ENCODE results near the gene SEC62.
"Not testable (repeated sequence)": the region's sequence is repeated elsewhere in the genome, so short reads cannot be mapped to it uniquely, and the experiment has no call there.

The SEC62 gene

DNA sequence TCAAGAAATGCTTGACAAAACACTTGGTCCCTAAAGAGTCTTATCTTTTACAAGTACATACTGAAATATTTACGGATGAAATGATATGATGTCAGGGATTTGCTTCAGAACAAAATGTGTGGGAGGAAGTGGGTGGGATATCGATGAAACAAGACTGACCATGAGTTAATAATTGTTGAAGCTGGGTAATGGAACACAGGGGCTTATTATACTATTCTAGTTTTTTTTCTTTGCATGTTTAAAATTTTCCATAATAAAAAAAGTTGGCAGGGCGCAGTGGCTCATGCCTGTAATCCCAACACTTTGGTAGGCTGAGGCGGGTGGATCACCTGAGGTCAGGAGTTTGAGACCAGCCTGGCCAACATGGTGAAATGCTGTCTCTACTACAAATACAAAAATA, 52.7 kb downstream of the SEC62 start:
- DNase-seq = not testable (repeated sequence)

DNA sequence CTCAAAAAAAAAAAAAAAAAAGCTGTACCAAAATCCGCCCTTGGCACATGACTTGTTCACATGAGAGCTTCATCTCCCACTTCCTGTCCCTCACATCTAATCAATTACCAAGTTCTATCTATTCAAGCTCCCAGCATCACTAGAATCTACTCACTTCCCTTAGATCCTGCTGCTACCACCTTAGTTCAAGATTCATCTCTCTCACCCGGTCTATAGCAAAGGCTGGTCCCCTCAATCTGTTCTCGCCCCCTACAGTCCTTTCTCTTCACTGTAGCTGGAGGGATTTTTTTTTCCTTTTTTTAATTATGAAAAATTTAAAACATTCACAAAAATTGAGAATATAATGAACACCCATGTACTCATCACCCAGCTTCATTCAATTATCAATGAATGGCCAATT, 54.5 kb downstream of the SEC62 start:
- no peak for DNase-seq

DNA sequence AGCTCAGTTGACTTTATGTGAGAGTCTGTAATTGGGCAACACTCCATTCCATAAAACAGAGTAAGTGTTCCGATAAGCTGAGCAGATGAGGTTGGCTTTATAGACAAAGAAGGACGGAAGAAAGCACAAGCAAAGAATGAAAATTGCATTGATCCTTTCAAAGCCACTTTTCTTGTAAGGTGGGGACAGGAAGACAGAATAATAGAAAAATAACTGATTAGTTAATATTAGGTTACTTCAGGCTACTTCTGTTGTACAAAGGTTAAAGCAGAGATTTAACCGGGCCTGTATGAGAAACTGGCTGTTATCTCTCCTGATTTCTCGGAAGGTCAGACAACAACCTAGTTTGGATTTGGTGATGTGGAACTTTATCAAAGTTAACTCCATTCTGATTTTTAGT, 55.7 kb downstream of the SEC62 start:
- DNase-seq = no peak

DNA sequence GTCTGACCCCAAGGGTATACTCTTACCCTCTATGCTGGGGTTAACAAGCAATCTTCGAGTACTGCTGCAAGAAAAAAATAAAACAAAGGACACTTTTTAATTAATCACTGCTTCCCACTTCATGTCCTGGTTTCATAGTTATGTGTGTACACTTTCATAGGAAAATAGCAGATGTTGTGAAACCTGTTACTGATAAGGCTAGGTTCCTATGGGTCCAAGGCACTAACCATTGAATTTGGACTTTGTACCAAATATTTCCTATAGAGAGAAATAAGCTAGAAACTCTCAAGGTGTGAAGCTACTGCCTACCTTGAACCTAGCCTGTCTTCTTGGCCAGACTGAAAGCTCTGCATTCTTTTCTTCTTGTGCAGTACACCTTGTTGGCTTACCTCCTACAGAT, 56.6 kb downstream of the SEC62 start:
- DNase-seq = no peak

DNA sequence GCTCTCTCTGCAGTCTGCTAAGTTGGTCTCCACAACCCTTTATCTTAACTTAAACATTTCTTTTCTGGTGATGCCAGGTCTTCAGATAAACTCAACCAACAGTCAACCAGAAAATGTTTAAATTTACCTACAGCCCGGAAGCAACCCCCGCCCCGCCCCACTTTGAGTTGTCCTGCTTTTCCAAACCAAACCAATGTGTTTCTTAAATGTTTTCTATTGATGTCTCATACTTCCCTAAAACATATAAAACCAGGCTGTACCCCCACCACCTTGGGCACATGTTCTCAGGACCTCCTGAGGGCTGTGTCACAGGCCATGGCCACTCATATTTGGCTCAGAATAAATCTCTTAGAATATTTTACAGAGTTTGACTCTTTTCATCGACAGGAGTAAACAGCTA, 58.0 kb downstream of the SEC62 start:
- no peak for DNase-seq

DNA sequence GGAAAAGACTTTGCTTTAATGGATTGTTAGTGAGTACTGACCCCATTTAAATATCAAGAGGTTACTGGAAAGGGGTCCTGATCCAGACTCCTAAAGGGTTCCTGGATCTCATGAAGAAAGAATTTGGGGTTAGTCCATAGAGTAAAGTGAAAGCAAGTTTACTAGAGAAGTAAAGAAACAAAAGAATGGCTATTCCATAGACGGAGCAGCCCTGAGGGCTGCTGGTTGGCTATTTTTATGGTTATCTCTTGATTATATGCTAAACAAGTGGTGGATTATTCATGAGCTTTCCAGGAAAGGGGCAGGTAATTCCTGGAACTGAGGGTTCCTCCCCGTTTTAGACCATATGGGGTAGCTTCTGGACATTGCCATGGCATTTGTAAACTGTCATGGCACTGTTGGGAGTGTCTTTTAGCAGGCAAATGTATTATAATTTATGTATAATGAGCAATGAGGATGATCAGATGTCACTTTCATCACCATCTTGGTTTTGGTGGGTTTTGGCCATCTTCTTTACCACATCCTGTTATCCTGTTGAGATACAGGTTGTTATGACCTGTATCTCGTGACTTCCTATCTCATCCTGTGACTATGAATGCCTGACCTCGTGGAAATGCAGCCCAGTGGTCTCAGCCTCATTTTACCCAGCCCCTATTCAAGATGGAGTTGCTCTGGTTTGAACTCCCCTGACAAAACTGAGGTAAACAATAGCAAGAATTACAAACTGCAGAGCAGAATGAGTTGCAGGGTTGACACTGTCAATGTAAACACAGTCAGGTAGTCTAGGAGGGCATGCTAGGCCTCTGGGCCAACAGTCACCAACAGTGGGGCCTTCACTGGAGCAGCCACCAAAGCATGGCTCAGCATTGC, 60.9 kb downstream of the SEC62 start:
- DNase-seq = no peak

DNA sequence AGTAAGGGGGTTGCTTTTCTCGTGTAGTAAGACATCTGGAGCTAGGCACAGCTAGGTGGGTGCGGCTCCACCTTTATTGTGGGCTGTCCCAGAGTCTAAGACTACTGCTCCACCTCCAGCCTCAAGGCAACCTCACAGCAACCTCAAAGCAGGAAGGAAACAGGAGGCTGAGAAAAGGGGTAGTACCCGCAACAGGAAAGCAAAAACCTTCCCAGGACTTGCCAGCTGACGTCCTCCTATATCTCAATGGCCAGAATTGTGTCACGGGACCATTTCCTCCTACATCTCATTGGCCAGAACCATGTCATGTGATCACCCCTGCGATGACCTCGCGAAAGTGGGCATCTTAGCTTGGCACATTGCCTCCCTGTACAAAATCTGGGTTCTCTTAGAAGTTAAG, 66.9 kb downstream of the SEC62 start:
- DNase-seq = peak; percentile 20

DNA sequence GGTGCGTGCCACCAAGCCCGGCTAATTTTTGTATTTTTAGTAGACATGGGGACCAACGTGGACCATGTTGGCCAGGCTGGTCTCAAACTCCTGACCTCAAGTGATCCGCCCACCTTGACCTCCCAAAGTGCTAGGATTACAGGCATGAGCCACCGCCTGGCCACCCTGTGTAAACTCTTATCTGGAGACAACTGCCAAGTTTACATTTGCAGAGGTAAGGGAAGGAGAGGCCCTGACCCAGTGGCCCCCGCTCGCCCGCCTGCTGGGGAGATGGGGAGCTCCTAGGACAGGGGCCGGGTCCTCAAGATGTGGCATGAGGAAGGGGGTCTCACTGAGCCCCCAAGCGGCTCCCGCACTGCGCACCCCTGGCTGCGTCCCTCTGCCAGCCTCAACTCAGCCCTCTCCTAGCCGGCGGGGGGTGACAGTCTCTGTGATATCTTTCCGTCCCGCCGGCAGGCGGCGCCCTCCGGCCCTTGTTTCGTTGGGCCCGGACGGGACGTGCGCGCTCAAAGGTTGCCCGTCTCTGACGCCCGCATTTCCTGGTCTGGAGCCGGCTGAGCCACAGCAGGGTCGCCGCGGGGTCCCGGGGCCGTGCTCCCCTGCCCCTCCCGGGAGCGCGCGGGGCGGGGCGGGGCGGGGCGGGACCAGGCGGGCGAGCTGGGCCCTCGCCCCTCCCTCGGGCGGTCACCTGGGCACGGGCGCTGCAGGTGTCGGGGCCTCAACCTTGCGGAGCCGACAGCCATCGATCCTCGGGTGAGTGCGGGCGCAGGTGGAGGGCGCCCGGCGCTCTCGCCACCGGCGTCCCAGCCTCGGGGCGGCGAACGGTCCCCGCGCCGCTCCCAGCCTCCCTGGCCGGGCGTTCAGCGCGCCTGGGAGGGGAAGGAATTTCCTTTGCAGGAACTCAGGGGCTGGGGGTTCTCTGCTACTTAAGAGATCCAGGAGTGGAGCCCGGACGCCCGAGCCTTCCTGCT, 71.1 kb downstream of the SEC62 start, which contains the start of gene GPR160:
Gene GPR160 (plus strand): TSS at position 533 of the 971 bp plus-strand sequence. CDS start 45,978 bp downstream, outside the sequence.
- DNase-seq = peak; percentile 69

DNA sequence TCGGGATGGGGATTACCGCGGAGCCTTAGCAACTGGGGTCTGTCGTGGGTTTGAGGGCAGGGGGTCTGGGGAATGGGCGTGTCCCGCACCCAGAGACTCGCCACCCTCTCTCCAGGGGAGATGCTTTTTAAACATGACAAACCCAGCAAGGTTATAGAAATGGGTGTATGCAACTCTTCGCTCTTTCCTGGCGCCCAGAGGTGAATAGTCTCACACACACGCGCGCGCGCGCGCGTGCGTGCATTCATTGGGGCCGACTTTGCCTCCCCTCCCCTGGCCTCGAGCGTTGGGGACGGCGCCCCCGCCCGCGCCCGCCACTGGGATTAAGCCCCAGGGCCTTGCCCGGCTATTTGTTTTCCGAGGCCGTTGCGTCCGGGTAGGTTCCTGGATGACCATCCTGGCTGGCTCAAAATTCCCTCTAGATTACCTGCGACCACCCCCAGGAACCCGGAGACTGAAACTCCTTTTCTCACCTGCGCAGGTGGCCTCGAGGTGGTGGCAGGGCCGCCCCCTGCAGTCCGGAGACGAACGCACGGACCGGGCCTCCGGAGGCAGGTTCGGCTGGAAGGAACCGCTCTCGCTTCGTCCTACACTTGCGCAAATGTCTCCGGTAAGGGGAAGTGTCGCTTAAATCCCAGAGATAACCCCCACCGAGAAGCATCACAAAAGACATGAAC, 72.0 kb downstream of the SEC62 start:
- peak; percentile 9 for DNase-seq

DNA sequence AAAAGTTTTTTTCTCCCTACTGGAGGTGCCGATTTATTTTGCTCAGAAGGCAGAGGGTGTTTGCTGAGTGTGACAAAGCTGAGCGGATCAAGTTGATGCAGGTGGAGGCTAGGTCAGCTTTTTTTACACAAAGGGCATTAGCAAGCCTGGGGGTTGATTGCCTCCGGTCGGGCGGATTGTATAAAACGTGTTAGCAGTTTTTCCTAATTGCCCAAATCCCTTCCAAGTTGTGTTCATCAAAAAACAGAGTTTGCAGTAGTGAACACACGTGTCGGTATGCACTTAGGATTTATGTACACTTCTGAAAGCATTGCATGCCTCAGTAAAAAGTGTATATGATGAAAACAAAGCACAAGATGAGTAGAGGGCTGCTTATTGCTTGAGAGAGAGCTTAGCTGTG, 73.8 kb downstream of the SEC62 start:
- no peak for DNase-seq

DNA sequence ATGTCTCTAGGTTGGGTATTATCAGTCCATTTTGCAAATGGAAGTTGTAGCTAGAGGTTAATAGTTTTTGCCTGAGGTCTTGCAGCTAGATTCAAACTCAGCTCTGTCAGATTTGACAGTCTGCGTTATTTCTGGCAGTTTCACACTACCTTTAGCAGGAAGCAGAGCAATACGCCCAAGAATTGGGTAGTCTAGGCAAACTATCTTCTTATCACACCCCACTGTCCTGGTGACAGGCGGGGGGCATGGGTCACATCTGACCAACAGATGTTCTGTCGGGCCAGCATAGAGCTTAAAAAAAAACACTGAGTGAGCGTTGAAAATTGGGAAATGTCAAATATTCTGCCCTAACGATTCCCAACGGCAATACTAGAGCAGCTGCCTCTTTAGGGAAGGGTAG, 76.9 kb downstream of the SEC62 start:
- no peak for DNase-seq

DNA sequence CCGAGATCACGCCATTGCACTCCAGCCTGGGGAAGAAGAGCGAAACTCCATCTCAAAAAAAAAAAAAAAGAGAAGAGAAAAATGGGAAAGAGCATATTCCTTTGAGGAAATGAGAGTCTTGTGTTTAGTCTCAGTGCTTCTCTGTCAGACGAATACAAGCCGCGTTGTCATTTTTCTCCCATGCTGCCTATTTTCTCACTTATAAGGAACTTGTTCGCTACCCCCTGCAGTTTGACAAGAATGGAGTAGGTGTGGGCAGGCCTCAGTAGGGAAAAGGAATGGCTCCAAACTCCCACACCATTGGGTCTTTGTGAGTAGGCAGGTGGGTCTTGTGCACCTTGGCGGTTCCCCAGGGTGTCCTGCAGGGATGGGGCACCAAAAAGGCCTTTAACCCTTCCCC, 77.7 kb downstream of the SEC62 start:
- no peak for DNase-seq

DNA sequence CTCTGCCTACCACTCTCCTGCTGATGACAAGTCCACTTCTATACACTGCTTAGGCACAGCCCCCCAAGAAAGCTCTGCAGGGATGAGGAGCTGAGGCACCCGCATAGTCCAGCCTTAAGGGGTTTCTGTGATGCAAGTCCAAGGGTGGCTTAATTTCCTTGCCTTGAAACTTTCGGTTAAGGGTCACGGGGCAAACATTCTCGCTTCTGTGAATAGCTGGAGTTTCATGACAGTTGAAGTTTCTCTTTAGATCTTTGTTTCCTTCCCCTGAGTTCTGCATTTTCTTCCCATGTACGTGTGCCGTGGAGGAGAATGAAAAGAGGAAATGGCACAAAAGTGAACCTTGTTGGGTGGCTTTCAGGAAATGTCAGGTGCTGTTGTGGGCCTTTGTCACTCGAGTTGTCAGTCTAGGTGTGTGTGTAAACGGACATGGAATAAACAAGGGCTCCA, 78.2 kb downstream of the SEC62 start:
- no peak for DNase-seq

DNA sequence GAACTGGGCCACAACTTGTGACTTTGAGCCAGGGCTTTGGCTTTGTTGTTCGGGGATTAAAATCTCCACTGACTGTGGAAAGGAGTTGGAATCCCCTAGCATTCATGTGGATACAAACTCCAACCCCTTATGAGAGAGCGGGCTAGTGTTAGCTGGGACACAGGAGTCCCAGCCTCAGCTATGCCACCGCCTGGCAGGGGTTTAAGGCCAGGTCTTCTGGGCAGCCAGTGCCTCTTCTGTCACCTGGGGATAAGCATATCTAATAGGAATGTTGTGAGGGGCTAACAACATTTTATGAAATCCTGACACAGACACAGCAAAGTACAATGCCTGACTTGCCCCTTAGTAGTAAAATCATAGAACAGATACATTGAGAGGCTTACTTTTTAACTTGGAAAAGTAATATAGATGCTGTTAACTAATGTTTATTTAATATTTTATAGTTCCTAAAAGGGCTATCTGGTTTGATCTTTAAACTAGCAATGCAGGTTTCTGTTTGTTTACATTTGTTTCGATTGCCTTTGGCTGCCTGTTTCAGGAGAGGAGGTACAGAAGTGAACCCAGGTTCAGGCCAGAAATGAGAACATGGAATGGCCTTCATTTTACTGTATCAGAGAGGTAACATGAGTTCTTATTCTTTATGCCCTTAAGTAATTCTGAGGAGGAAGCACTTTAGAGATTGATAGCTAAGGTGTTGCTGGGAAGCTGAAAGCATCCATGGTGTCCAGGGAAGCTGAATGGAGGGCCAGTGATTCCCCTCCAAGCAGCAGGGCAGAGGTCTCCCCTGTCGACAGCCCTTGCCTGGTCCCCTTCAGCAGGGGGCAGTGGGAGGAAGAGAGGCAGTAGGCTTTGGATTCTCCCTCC, 79.9 kb downstream of the SEC62 start:
- DNase-seq = no peak

DNA sequence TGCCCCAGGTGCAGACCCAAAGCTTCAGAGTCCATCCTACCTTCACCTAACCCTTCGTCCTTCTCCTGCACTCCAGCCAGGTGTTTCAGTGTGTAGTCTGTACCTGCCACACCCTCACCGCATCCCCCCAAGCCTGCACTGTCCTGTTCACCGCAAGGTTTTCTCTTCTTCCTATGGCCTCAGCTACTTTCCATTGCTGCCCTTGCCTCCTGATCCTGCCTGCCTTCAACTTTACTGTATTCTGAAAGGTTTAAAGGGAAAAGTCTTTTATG, 80.5 kb downstream of the SEC62 start:
- DNase-seq = no peak
